Stimulated activated CD8-positive, alpha-beta memory T cell treated with anti-CD3 and anti-CD28 coated beads, Interleukin-4, amount 100 ng/mL, for 4 hours (primary cell): ENCODE data around the gene NAALADL2.

Source experiments
- DNase-seq, 2 donors: peaks; one replicate each; pipeline ENCODE4 v3.0.0-alpha.2; 2020; ENCODE audit warnings: low read depth in 2 of 2, low spot score in 1 of 2

NAALADL2 gene

GRCh38 chr3:175295248-175296130 lies 436.4 kb downstream of the NAALADL2 start:
- no peak for DNase-seq

GRCh38 chr3:175297216-175297615 lies 438.1 kb downstream of the NAALADL2 start:
- DNase-seq, result no peak

- no peak for DNase-seq
These were observed 442.6 kb downstream of the NAALADL2 start for GRCh38 chr3:175301741-175302140.

GRCh38 chr3:175304404-175304803 lies 445.3 kb downstream of the NAALADL2 start:
- no peak for DNase-seq

GRCh38 chr3:175307642-175308041 lies 448.5 kb downstream of the NAALADL2 start:
- no peak for DNase-seq

GRCh38 chr3:175308097-175308496 lies 449.0 kb downstream of the NAALADL2 start:
- DNase-seq, result no peak

- no peak for DNase-seq
These were observed 450.9 kb downstream of the NAALADL2 start for GRCh38 chr3:175310046-175310445.

- DNase-seq, result no peak
These were observed 452.3 kb downstream of the NAALADL2 start for GRCh38 chr3:175311404-175311803.

- no peak for DNase-seq
These were observed 452.8 kb downstream of the NAALADL2 start for GRCh38 chr3:175311946-175312345.

GRCh38 chr3:175312791-175313190 lies 453.7 kb downstream of the NAALADL2 start:
- DNase-seq, result no peak

- no peak for DNase-seq
These were observed 457.7 kb downstream of the NAALADL2 start for GRCh38 chr3:175316799-175317198.

GRCh38 chr3:175325440-175325839 lies 466.3 kb downstream of the NAALADL2 start:
- DNase-seq, result no peak

GRCh38 chr3:175326041-175326440 lies 466.9 kb downstream of the NAALADL2 start:
- no peak for DNase-seq

- no peak for DNase-seq
These were observed 470.2 kb downstream of the NAALADL2 start for GRCh38 chr3:175329373-175329772.

GRCh38 chr3:175335229-175335628 lies 476.1 kb downstream of the NAALADL2 start:
- DNase-seq, result no peak

- no peak for DNase-seq
These were observed 477.4 kb downstream of the NAALADL2 start for GRCh38 chr3:175336406-175337133.

GRCh38 chr3:175337631-175338030 lies 478.5 kb downstream of the NAALADL2 start:
- DNase-seq, result no peak

- no peak for DNase-seq
These were observed 479.8 kb downstream of the NAALADL2 start for GRCh38 chr3:175338775-175339535.

- DNase-seq, result no peak
These were observed 481.3 kb downstream of the NAALADL2 start for GRCh38 chr3:175340338-175341015.

GRCh38 chr3:175342196-175342595 lies 483.1 kb downstream of the NAALADL2 start:
- no peak for DNase-seq

- no peak for DNase-seq
These were observed 484.8 kb downstream of the NAALADL2 start for GRCh38 chr3:175343946-175344345.
